GM12878 (cell line): ENCODE measurements around the gene TEX36. TPM values are rescaled to one million over a fixed set of nuclear protein-coding genes. Genes with fewer than 3 reads are reported as not detected.

Experiments used
- ATAC-seq: fragments of 200-7000 bp; cut with Tn5 transposase; 3 replicates; pipeline ENCODE4 v1.9.1; 2020; ENCODE audit warnings: mild to moderate bottlenecking, moderate library complexity
- BruUV-seq: library from RNA; stranded (reverse); fragments of 400-500 nt; replicated peaks from 2 replicates; lab custom pipeline; 2021; lab: Mats Ljungman, UMichigan
- CTCF ChIA-PET: fragments of 300-600 bp; sonication (Branson Sonifier 250); formaldehyde crosslinking; extraction: SDS; loops from one replicate; lab custom pipeline; 2021; ENCODE audit warnings: inconsistent platforms; lab: Yijun Ruan, JAX
- POLR2A ChIA-PET: fragments of 350-600 bp; formaldehyde crosslinking; extraction: SDS; loops from one replicate; lab custom pipeline; 2021; ENCODE audit warnings: inconsistent platforms; lab: Charles Lee
- RAD21 ChIA-PET: fragments of 300-600 bp; sonication (Branson Sonifier 250); formaldehyde crosslinking; loops from one replicate; lab custom pipeline; 2023; ENCODE audit warnings: antibody characterized with exemption; ENCODE audit not compliant: unreplicated experiment; lab: Charles Lee
- SMC1A ChIA-PET: fragments of 300-600 bp; sonication (Branson Sonifier 250); formaldehyde crosslinking; loops from one replicate; lab custom pipeline; 2023; ENCODE audit not compliant: unreplicated experiment, uncharacterized antibody; lab: Charles Lee
- DNase-seq: peaks from one replicate; pipeline ENCODE4 v3.0.0-alpha.2; 2011; ENCODE audit warnings: low read depth, low spot score
- FAIRE-seq: peaks from 3 replicates; lab custom pipeline; 2011; peaks lifted over from hg19 to GRCh38; lab: Jason Lieb, UNC
- H2AFZ ChIP-seq: 2 replicates; pipeline ENCODE4 v1.6.0; 2011; ENCODE audit warnings: low read depth, low read length, control low read depth; ENCODE audit not compliant: control insufficient read depth
- H3K27ac ChIP-seq: 2 replicates; pipeline ENCODE4 v1.5.1; 2011; ENCODE audit warnings: control low read depth; ENCODE audit not compliant: control insufficient read depth, insufficient read depth
- H3K27me3 ChIP-seq, 2 experiments: replicated peaks in 1 of 2; 2 replicates each; pipeline versions ENCODE4 v1.6.0 to v1.6.1; 2011; ENCODE audit warnings: low read length in 1 of 2; ENCODE audit not compliant: control insufficient read depth in 2 of 2, insufficient read depth in 2 of 2
- H3K36me3 ChIP-seq, 2 experiments: 2 replicates each; pipeline ENCODE4 v1.5.1; 2011; ENCODE audit warnings: low read length in 1 of 2; ENCODE audit not compliant: control insufficient read depth in 2 of 2, insufficient read depth in 2 of 2
- H3K4me1 ChIP-seq: 2 replicates; pipeline ENCODE4 v1.6.1; 2011; ENCODE audit warnings: mild to moderate bottlenecking, low read length, moderate library complexity, mixed read lengths; ENCODE audit not compliant: control insufficient read depth, insufficient read depth
- H3K4me2 ChIP-seq: 2 replicates; pipeline ENCODE4 v1.6.0; 2011; ENCODE audit warnings: control low read depth; ENCODE audit not compliant: control insufficient read depth, insufficient read depth
- H3K4me3 ChIP-seq: fragments of 200-600 bp; sonication (generic); 2 replicates; pipeline ENCODE4 v1.5.1; 2016
- H3K79me2 ChIP-seq: 2 replicates; pipeline ENCODE4 v1.6.0; 2011; ENCODE audit warnings: low read length; ENCODE audit not compliant: control insufficient read depth, insufficient read depth
- H3K9ac ChIP-seq: 2 replicates; pipeline ENCODE4 v1.8.0; 2011; ENCODE audit warnings: low read length, control low read depth, mixed read lengths; ENCODE audit not compliant: control insufficient read depth, insufficient read depth
- H3K9me3 ChIP-seq: replicated peaks from 3 replicates; pipeline ENCODE4 v1.5.1; 2011; ENCODE audit warnings: mild to moderate bottlenecking, low read length; ENCODE audit not compliant: control insufficient read depth, insufficient read depth
- H4K20me1 ChIP-seq: 2 replicates; pipeline ENCODE4 v1.6.0; 2011; ENCODE audit not compliant: control insufficient read depth, insufficient read depth
- IKZF2 ChIP-seq, 2 experiments: fragments of 450-650 bp; IDR thresholded peaks; 2 replicates each; pipeline ENCODE4 v1.6.1; 2017; ENCODE audit warnings: mild to moderate bottlenecking in 2 of 2, moderate library complexity in 2 of 2
- MYB ChIP-seq: fragments of 150-350 bp; IDR thresholded peaks from 2 replicates; pipeline ENCODE4 v1.6.1; 2014; ENCODE audit warnings: mild to moderate bottlenecking, low read depth, low read length, borderline replicate concordance
- POLR2AphosphoS5 ChIP-seq: IDR thresholded peaks from 2 replicates; pipeline ENCODE4 v1.6.1; 2011; ENCODE audit warnings: mild to moderate bottlenecking, low read length, inconsistent platforms
- WGBS: methylation state at CpG from one replicate; pipeline ENCODE4 v1.1.6; 2016; ENCODE audit warnings: low lambda C conversion rate; ENCODE audit not compliant: insufficient replicate concordance, insufficient coverage; ENCODE audit errors: missing lambda C conversion rate; 5-methylcytosine and 5-hydroxymethylcytosine counted together
- in situ Hi-C: fragments of 300-500 bp; cut with MboI; formaldehyde crosslinking; loops from 9 replicates; pipeline ENCODE4 v1.14.3; 2018; ENCODE audit warnings: mixed read lengths
- intact Hi-C: fragments of 100-400 bp; cut with micrococcal nuclease; formaldehyde crosslinking; loops from one replicate; pipeline ENCODE4 v1.14.2; 2022; ENCODE audit not compliant: unreplicated experiment
- polyA plus RNA-seq, 11 experiments: library from polyadenylated mRNA; depleted of rRNA in 4 of 11; unstranded in 6 of 11; stranded (reverse) in 5 of 11; fragments of >200 nt; fragmentation: Nextera tagmentation in 4 of 11; fragmentation: Illumina TruSeq in 1 of 11; extraction: Ambion mirVana in 4 of 11; extraction: Trizol in 1 of 11; gene quantifications; 1 replicate in 1 of 11; 2 replicates in 10 of 11; pipeline versions ENCODE4 v1.2.1 to v1.2.3, GENCODE V29; 2011 to 2016; ENCODE audit warnings: inconsistent platforms in 2 of 11, missing spikeins in 2 of 11, low read depth in 1 of 11
- total RNA-seq, 4 experiments: library from RNA; depleted of rRNA in 3 of 4; stranded (reverse); fragments of >200 nt in 3 of 4; fragmentation: Illumina TruSeq in 1 of 4; extraction: Trizol in 1 of 4; gene quantifications; 2 replicates each; pipeline versions ENCODE4 v1.2.1 to v1.2.3, GENCODE V29; 2013 to 2021
- TF ChIP-seq, protein P1 (sequence below): fragments of 450-650 bp; IDR thresholded peaks from 2 replicates; pipeline ENCODE4 v1.6.1; 2014; ENCODE audit warnings: mild to moderate bottlenecking

The TEX36 gene
- total and polyA plus RNA-seq, 10 of the 15 experiments (the other 5 are each of a cell fraction or from before 2014, with no cell fraction given): not detected

- ChIA-PET POLR2A (no interaction called here), SMC1A (no interaction called here), RAD21 (no interaction called here), CTCF (no interaction called here)
- WGBS: 49% methylated on average over 3 of the region's 3 CpGs
- FAIRE-seq (no peak), DNase-seq (no peak), ATAC-seq (no peak)
- Histone ChIP-seq H3K4me2 (no peak overlapping the region), H2AFZ (no peak overlapping the region), H3K4me3 (no peak overlapping the region), H3K9me3 (no peaks in the 10 kb centered on the region), H4K20me1 (no peaks in the 10 kb centered on the region; the same call in 1 of the 2 replicates), H3K9ac (no peak overlapping the region), H3K4me1 (no peaks in the 10 kb centered on the region), H3K27ac (no peak overlapping the region), H3K79me2 (no peaks in the 10 kb centered on the region), H3K36me3 (no peaks in the 10 kb centered on the region), H3K27me3 (no peaks in the 10 kb centered on the region)
- in situ Hi-C loops (no loop called here), intact Hi-C loops (no loop called here)
- TF ChIP-seq, protein P1, sequence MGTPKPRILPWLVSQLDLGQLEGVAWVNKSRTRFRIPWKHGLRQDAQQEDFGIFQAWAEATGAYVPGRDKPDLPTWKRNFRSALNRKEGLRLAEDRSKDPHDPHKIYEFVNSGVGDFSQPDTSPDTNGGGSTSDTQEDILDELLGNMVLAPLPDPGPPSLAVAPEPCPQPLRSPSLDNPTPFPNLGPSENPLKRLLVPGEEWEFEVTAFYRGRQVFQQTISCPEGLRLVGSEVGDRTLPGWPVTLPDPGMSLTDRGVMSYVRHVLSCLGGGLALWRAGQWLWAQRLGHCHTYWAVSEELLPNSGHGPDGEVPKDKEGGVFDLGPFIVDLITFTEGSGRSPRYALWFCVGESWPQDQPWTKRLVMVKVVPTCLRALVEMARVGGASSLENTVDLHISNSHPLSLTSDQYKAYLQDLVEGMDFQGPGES: no peak
- BruUV-seq: no TSS peak
These were observed 28.3 kb upstream of the TEX36 start for GRCh38 chr10:125711110-125711750.

DNA sequence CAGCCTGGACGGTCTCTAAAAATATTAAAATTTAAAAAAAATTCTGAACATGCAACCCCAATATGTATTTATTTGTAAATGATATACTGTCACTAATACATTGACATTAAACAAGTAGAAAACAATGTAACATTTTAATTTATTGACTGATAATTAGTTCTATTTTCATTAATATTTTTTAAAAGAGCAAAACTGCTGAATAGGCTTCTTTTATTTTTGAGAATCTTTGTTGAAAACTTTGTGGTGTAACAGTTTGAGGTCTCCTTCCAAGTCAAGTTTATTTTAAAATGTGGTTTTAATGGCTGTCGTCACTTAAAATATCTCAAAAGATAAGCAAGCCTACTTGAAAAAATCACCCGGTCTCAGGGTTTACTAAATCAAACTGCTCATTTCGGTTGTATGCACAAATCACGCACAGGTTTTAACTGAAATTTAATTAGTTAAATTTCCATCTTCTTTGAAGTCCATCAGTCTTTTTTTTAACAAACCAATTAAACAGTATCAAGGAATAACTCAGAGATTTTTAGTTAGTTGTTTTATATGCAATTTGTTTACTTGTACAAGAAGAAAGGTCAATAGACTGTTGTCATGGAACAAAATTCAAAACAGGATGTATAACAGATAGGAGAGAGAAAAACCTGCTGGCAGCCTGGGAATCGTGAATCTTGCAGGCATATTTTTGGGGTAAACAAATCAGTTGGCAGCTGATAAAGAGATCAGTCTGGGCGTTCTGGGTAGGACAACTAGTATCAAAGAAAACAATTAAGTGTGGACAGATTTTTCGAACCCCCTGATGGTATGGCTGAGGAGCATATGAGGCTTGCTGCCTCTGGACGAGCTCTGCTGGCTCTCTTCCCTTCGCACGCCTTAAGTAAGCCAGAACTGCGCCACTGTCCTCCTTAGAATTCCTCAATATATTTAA is 26.9 kb upstream of the TEX36 start:
- Histone ChIP-seq H2AFZ (no peak overlapping the region), H3K9me3 (no peaks in the 10 kb centered on the region), H3K9ac (no peak overlapping the region), H3K4me3 (no peak overlapping the region), H3K4me2 (no peak overlapping the region), H3K27ac (no peak overlapping the region), H3K36me3 (no peaks in the 10 kb centered on the region), H4K20me1 (no peaks in the 10 kb centered on the region; the same call in 1 of the 2 replicates), H3K79me2 (no peaks in the 10 kb centered on the region), H3K27me3 (no peaks in the 10 kb centered on the region), H3K4me1 (no peaks in the 10 kb centered on the region)
- no TSS peak for BruUV-seq
- intact Hi-C loops (no loop called here), in situ Hi-C loops (loop anchor here (10.0 kb wide), 1 partner anchor 335 kb away; no protein-coding TSS in a partner anchor)
- RAD21 ChIA-PET: interaction anchor here (1.5 to 1.7 kb wide), 2 partner anchors 10 to 14 kb away, joined by 4 to 7 read pairs; partner anchors contain the start of gene EDRF1
- ATAC-seq: no peak
- POLR2A ChIA-PET: no interaction called here
- no peak for FAIRE-seq
- TF ChIP-seq POLR2AphosphoS5 (no peak), IKZF2 (IDR thresholded peaks at IDR 0.05) (no peak), MYB (no peak)
- DNase-seq: no peak
- SMC1A ChIA-PET: interaction anchor here (1.2 to 1.3 kb wide), 2 partner anchors 11 to 21 kb away, joined by 3 read pairs; no protein-coding TSS in a partner anchor
- WGBS: 39% methylated on average over 12 of the region's 12 CpGs
- CTCF ChIA-PET: no interaction called here
